Activated CD4-positive, CD25-positive, alpha-beta regulatory T cell treated with anti-CD3 and anti-CD28 coated beads, Interleukin-2, amount 50 U/mL, for 16 hours (primary cell): ENCODE data around the gene CES5A.
"Not testable (repeated sequence)": the region's sequence is repeated elsewhere in the genome, so short reads cannot be mapped to it uniquely, and the experiment has no call there.

Experiments
- DNase-seq: peaks from one replicate; pipeline ENCODE4 v3.0.0-alpha.2; 2020; ENCODE audit warnings: low read depth, low spot score

Gene CES5A

GRCh38 chr16:55873122-55873521, 2.1 kb downstream of the CES5A start:
- no peak for DNase-seq

- DNase-seq = no peak
Observed at GRCh38 chr16:55872130-55872529, 3.0 kb downstream of the CES5A start.

- DNase-seq = no peak
Observed at GRCh38 chr16:55871411-55872038, 3.6 kb downstream of the CES5A start.

- no peak for DNase-seq
Observed at GRCh38 chr16:55868980-55869379, 6.2 kb downstream of the CES5A start.

- no peak for DNase-seq
Observed at GRCh38 chr16:55868137-55868536, 7.0 kb downstream of the CES5A start.

GRCh38 chr16:55861288-55861687, 13.9 kb downstream of the CES5A start:
- DNase-seq = no peak

- not testable (repeated sequence) for DNase-seq
Observed at GRCh38 chr16:55857650-55858049, 17.5 kb downstream of the CES5A start.

- DNase-seq = no peak
Observed at GRCh38 chr16:55856950-55857349, 18.2 kb downstream of the CES5A start.

- no peak for DNase-seq
Observed at GRCh38 chr16:55853114-55853513, 22.1 kb downstream of the CES5A start.

- no peak for DNase-seq
Observed at GRCh38 chr16:55849536-55849935, 25.6 kb downstream of the CES5A start.

GRCh38 chr16:55846598-55847346, 28.4 kb downstream of the CES5A start:
- DNase-seq = no peak

- DNase-seq = no peak
Observed at GRCh38 chr16:55843105-55843395, 32.1 kb downstream of the CES5A start.

GRCh38 chr16:55842369-55843104, 32.6 kb downstream of the CES5A start:
- no peak for DNase-seq

GRCh38 chr16:55839115-55839514, 36.1 kb downstream of the CES5A start:
- no peak for DNase-seq

GRCh38 chr16:55836158-55836611, 39.0 kb downstream of the CES5A start:
- DNase-seq = no peak

GRCh38 chr16:55835581-55835980, 39.6 kb downstream of the CES5A start:
- DNase-seq = no peak

GRCh38 chr16:55835173-55835572, 40.0 kb downstream of the CES5A start:
- not testable (repeated sequence) for DNase-seq

- DNase-seq = no peak
Observed at GRCh38 chr16:55834049-55834448, 41.1 kb downstream of the CES5A start.

- DNase-seq = no peak
Observed at GRCh38 chr16:55832773-55833691, 42.1 kb downstream of the CES5A start, which contains the start of gene CES1. Gene CES1, minus strand, starts transcription at chr16:55833096. Its CDS starts 41 bp downstream, at chr16:55833055.

GRCh38 chr16:55832425-55832772, 42.8 kb downstream of the CES5A start:
- DNase-seq = no peak

GRCh38 chr16:55830658-55831294, 44.4 kb downstream of the CES5A start:
- no peak for DNase-seq
